H9 (cell line): ENCODE data around the gene AMOT. TPM values are rescaled to one million over a fixed set of nuclear protein-coding genes. Genes with fewer than 3 reads are reported as not detected.

ENCODE experiments used
- DNase-seq: peaks from one replicate; pipeline ENCODE4 v3.0.0-alpha.2; 2017
- H2AFZ ChIP-seq: one replicate; pipeline ENCODE4 v1.6.1; 2013; ENCODE audit warnings: mild to moderate bottlenecking, low read length, control low read depth, moderate library complexity
- H2AK5ac ChIP-seq: 2 replicates; pipeline ENCODE4 v1.6.1; 2013; ENCODE audit warnings: low read length, control low read depth, mixed read lengths; ENCODE audit not compliant: insufficient read length
- H2BK120ac ChIP-seq: one replicate; pipeline ENCODE4 v1.6.1; 2013; ENCODE audit warnings: low read depth, mild to moderate bottlenecking, low read length, control low read depth, inconsistent platforms; ENCODE audit not compliant: poor library complexity, severe bottlenecking
- H2BK12ac ChIP-seq: 2 replicates; pipeline ENCODE4 v1.6.1; 2013; ENCODE audit warnings: low read length, control low read depth, mixed read lengths, low read depth; ENCODE audit not compliant: insufficient read length
- H2BK15ac ChIP-seq: 2 replicates; pipeline ENCODE4 v1.6.1; 2013; ENCODE audit warnings: low read depth, low read length, control low read depth
- H2BK20ac ChIP-seq: one replicate; pipeline ENCODE4 v1.6.1; 2013; ENCODE audit warnings: low read depth, mild to moderate bottlenecking, low read length, control low read depth, inconsistent platforms; ENCODE audit not compliant: poor library complexity, severe bottlenecking
- H2BK5ac ChIP-seq: 2 replicates; pipeline ENCODE4 v1.6.1; 2013; ENCODE audit warnings: low read length, control low read depth, mixed read lengths; ENCODE audit not compliant: insufficient read length
- H3K14ac ChIP-seq: 2 replicates; pipeline ENCODE4 v1.6.1; 2013; ENCODE audit warnings: low read length, control low read depth; ENCODE audit not compliant: insufficient read depth
- H3K18ac ChIP-seq: 2 replicates; pipeline ENCODE4 v1.6.1; 2013; ENCODE audit warnings: low read depth, mild to moderate bottlenecking, mixed read lengths, low read length, control low read depth; ENCODE audit not compliant: insufficient read length
- H3K23ac ChIP-seq: 2 replicates; pipeline ENCODE4 v1.6.1; 2013; ENCODE audit warnings: low read length, control low read depth, mixed read lengths, low read depth; ENCODE audit not compliant: insufficient read length
- H3K23me2 ChIP-seq: 2 replicates; pipeline ENCODE4 v1.6.1; 2013; ENCODE audit warnings: low read depth, mild to moderate bottlenecking, mixed read lengths, low read length, control low read depth; ENCODE audit not compliant: insufficient read length, poor library complexity, severe bottlenecking
- H3K27ac ChIP-seq: 2 replicates; pipeline ENCODE4 v1.5.1; 2013; ENCODE audit warnings: low read length, control low read depth, mixed read lengths, low read depth; ENCODE audit not compliant: insufficient read length
- H3K27me3 ChIP-seq: 2 replicates; pipeline ENCODE4 v1.6.1; 2013; ENCODE audit warnings: low read length, control low read depth, inconsistent platforms; ENCODE audit not compliant: insufficient read depth
- H3K4ac ChIP-seq: 2 replicates; pipeline ENCODE4 v1.6.1; 2013; ENCODE audit warnings: low read depth, mild to moderate bottlenecking, control low read depth, inconsistent platforms, low read length, moderate library complexity
- H3K4me1 ChIP-seq: 2 replicates; pipeline ENCODE4 v1.6.1; 2013; ENCODE audit warnings: low read length, control low read depth, inconsistent platforms; ENCODE audit not compliant: insufficient read depth
- H3K4me2 ChIP-seq: 2 replicates; pipeline ENCODE4 v1.6.1; 2013; ENCODE audit warnings: low read length, control low read depth, mixed read lengths; ENCODE audit not compliant: insufficient read length, insufficient read depth
- H3K56ac ChIP-seq: 2 replicates; pipeline ENCODE4 v1.6.1; 2013; ENCODE audit warnings: low read depth, mild to moderate bottlenecking, mixed read lengths, low read length, control low read depth; ENCODE audit not compliant: insufficient read length
- H3K79me1 ChIP-seq: 2 replicates; pipeline ENCODE4 v1.6.1; 2013; ENCODE audit warnings: low read depth, mild to moderate bottlenecking, moderate library complexity, low read length, control low read depth, inconsistent platforms; ENCODE audit not compliant: insufficient read depth, poor library complexity, severe bottlenecking
- H3K79me2 ChIP-seq: 2 replicates; pipeline ENCODE4 v1.6.1; 2013; ENCODE audit warnings: low read length, control low read depth, inconsistent platforms; ENCODE audit not compliant: insufficient read depth
- H3K9ac ChIP-seq: 2 replicates; pipeline ENCODE4 v1.6.1; 2013; ENCODE audit warnings: low read length, control low read depth, mixed read lengths; ENCODE audit not compliant: insufficient read length; ENCODE audit errors: extremely low read depth
- H3K9me3 ChIP-seq: one replicate; pipeline ENCODE4 v1.6.1; 2013; ENCODE audit warnings: low read depth, low read length, inconsistent platforms; ENCODE audit not compliant: control insufficient read depth
- H3T11ph ChIP-seq: one replicate; pipeline ENCODE4 v1.6.1; 2013; ENCODE audit warnings: mild to moderate bottlenecking, low read length, control low read depth, inconsistent platforms
- H4K20me1 ChIP-seq: one replicate; pipeline ENCODE4 v1.6.1; 2013; ENCODE audit not compliant: control insufficient read depth, insufficient read length, insufficient read depth
- H4K5ac ChIP-seq: 2 replicates; pipeline ENCODE4 v1.6.1; 2013; ENCODE audit warnings: low read depth, mild to moderate bottlenecking, mixed read lengths, low read length, control low read depth; ENCODE audit not compliant: insufficient read length
- H4K8ac ChIP-seq: replicated peaks from 2 replicates; pipeline ENCODE4 v1.6.1; 2013; ENCODE audit warnings: low read length, control low read depth, mixed read lengths, low read depth; ENCODE audit not compliant: insufficient read length
- H4K91ac ChIP-seq: 2 replicates; pipeline ENCODE4 v1.6.1; 2013; ENCODE audit warnings: low read depth, mild to moderate bottlenecking, moderate library complexity, mixed read lengths, low read length, control low read depth; ENCODE audit not compliant: insufficient read length
- H3K27ac Mint-ChIP-seq, 3 experiments: 2 replicates in 2 of 3; 3 replicates in 1 of 3; pipeline ENCODE4 v1.8.0; 2020 to 2021; ENCODE audit warnings: mixed read lengths in 3 of 3, mild to moderate bottlenecking in 1 of 3, moderate library complexity in 1 of 3
- H3K27me3 Mint-ChIP-seq: 2 replicates; pipeline ENCODE4 v1.8.0; 2021; ENCODE audit warnings: low read depth, mild to moderate bottlenecking, moderate library complexity, mixed read lengths
- H3K36me3 Mint-ChIP-seq, 3 experiments: 2 replicates in 2 of 3; 3 replicates in 1 of 3; pipeline ENCODE4 v1.8.0; 2020 to 2021; ENCODE audit warnings: low read depth in 3 of 3, mixed read lengths in 3 of 3; ENCODE audit not compliant: insufficient read depth in 1 of 3
- H3K4me1 Mint-ChIP-seq, 2 experiments: 2 replicates each; pipeline ENCODE4 v1.8.0; 2020; ENCODE audit warnings: mixed read lengths in 2 of 2
- H3K4me3 Mint-ChIP-seq, 2 experiments: 2 replicates in 1 of 2; 3 replicates in 1 of 2; pipeline ENCODE4 v1.8.0; 2020 to 2021; ENCODE audit warnings: mild to moderate bottlenecking in 2 of 2, mixed read lengths in 2 of 2, moderate library complexity in 1 of 2
- H3K9me3 Mint-ChIP-seq, 2 experiments: 2 replicates in 1 of 2; 3 replicates in 1 of 2; pipeline ENCODE4 v1.8.0; 2020; ENCODE audit warnings: mild to moderate bottlenecking in 2 of 2, mixed read lengths in 2 of 2, moderate library complexity in 1 of 2
- CTCF ChIP-seq: fragments of 200-600 bp; sonication (generic); conservative IDR thresholded peaks from 3 replicates; pipeline ENCODE4 v1.8.0; 2021; ENCODE audit warnings: antibody characterized with exemption, mild to moderate bottlenecking
- WGBS: extraction: QIAGEN DNeasy Blood & Tissue Kit; methylation state at CpG from one replicate; pipeline ENCODE4 v1.1.7; 2013; ENCODE audit warnings: missing lambda C conversion rate, low lambda C conversion rate, mixed read lengths; ENCODE audit not compliant: insufficient read length; ENCODE audit errors: extremely low coverage; 5-methylcytosine and 5-hydroxymethylcytosine counted together
- total RNA-seq: library from RNA; stranded (reverse); gene quantifications from 2 replicates; pipeline ENCODE4 v1.2.1, GENCODE V29; 2021

AMOT gene
- total RNA-seq, 1 experiment from 2014 or later: 17.6 TPM

- H2BK12ac ChIP-seq: no peak overlapping the region
- WGBS: no CpG with 5 or more reads among the region's 2 CpGs
- H3K4me1 Mint-ChIP-seq: peaks cover 13 to 15% of the 10 kb centered on the region in 2 experiments
Observed at GRCh38 chrX:112786076-112786475, 54.6 kb downstream of the AMOT start.

More at GRCh38 chrX:112786076-112786475, 54.6 kb downstream of the AMOT start:
- Histone ChIP-seq H2BK5ac (no peak overlapping the region), H2AFZ (no peak overlapping the region), H3T11ph (no peak overlapping the region), H3K9me3 (no peaks in the 10 kb centered on the region), H3K18ac (no peak overlapping the region), H2BK120ac (no peak overlapping the region), H3K79me1 (no peaks in the 10 kb centered on the region), H4K5ac (no peak overlapping the region), H2BK20ac (no peak overlapping the region), H3K9ac (no peak overlapping the region), H4K20me1 (no peaks in the 10 kb centered on the region), H2AK5ac (no peak overlapping the region), H2BK15ac (no peak overlapping the region), H3K27ac (no peak overlapping the region), H3K56ac (no peak overlapping the region), H3K23me2 (no peaks in the 10 kb centered on the region), H3K14ac (no peak overlapping the region), H3K27me3 (no peaks in the 10 kb centered on the region), H3K4ac (no peak overlapping the region), H3K79me2 (no peaks in the 10 kb centered on the region), H3K23ac (no peak overlapping the region), H3K4me2 (no peak overlapping the region), H4K8ac (no peak overlapping the region), H4K91ac (no peak overlapping the region), H3K4me1 (no peaks in the 10 kb centered on the region)
- no peak overlapping the region for H3K27ac Mint-ChIP-seq
- DNase-seq: no peak
- no peak overlapping the region for H3K4me3 Mint-ChIP-seq
- no peak for TF ChIP-seq CTCF
- peaks cover 0 to 4% of the 10 kb centered on the region in 2 experiments; a peak in 3 of 5 replicates for H3K9me3 Mint-ChIP-seq
- H3K27me3 Mint-ChIP-seq: no peaks in the 10 kb centered on the region
- peaks cover 11 to 15% (median 14%) of the 10 kb centered on the region in 3 experiments; a peak in 6 of 7 replicates for H3K36me3 Mint-ChIP-seq
